HEK293 (cell line): ENCODE measurements around the gene CTNNB1.

Experiments
- CTCF ChIA-PET: fragments of 350-600 bp; formaldehyde crosslinking; extraction: SDS; loops from one replicate; lab custom pipeline; 2021; ENCODE audit warnings: antibody characterized with exemption; lab: Yijun Ruan, JAX
- POLR2A ChIA-PET: fragments of 300-600 bp; formaldehyde crosslinking; extraction: SDS; loops from one replicate; lab custom pipeline; 2020; ENCODE audit warnings: antibody characterized with exemption, inconsistent platforms; lab: Yijun Ruan, JAX
- H3K27ac ChIP-seq: fragments of 200-500 bp; sonication (Bioruptor generic); 2 replicates; pipeline ENCODE4 v1.5.1; 2014; ENCODE audit warnings: low read depth, low read length, control low read depth, inconsistent platforms; ENCODE audit errors: extremely low read depth
- H3K36me3 ChIP-seq, 2 experiments: fragments of 200-500 bp in 1 of 2; sonication (Bioruptor generic) in 1 of 2; 1 replicate in 1 of 2; 2 replicates in 1 of 2; pipeline ENCODE4 v1.5.1; 2014 to 2017; ENCODE audit warnings: inconsistent platforms in 2 of 2, low read length in 2 of 2; ENCODE audit not compliant: control insufficient read depth in 2 of 2, insufficient read depth in 1 of 2
- H3K4me1 ChIP-seq: fragments of 200-500 bp; sonication (Bioruptor generic); 2 replicates; pipeline ENCODE4 v1.5.1; 2014; ENCODE audit warnings: mild to moderate bottlenecking, low read length, inconsistent platforms; ENCODE audit not compliant: control insufficient read depth, insufficient read depth
- H3K4me3 ChIP-seq: 2 replicates; pipeline ENCODE4 v1.5.1; 2011; ENCODE audit warnings: low read depth, mild to moderate bottlenecking, control low read depth, low read length, moderate library complexity
- H3K9me3 ChIP-seq: fragments of 200-500 bp; sonication (Bioruptor generic); 2 replicates; pipeline ENCODE4 v1.5.1; 2014; ENCODE audit warnings: low read depth, low read length, inconsistent platforms; ENCODE audit not compliant: control insufficient read depth, insufficient read depth
- HOXA7 ChIP-seq: sonication (generic); formaldehyde crosslinking; IDR thresholded peaks from 2 replicates; pipeline ENCODE4 v1.8.1; 2022; ENCODE audit warnings: missing genetic modification reagents, borderline replicate concordance
- IKZF3 ChIP-seq: fragments of 450-650 bp; IDR thresholded peaks from 2 replicates; pipeline ENCODE4 v1.5.0; 2018; ENCODE audit warnings: missing biosample characterization, mild to moderate bottlenecking, missing genetic modification characterization, moderate library complexity
- KLF1 ChIP-seq: fragments of 450-650 bp; formaldehyde crosslinking; IDR thresholded peaks from 2 replicates; pipeline ENCODE4 v1.5.1; 2016; ENCODE audit warnings: missing biosample characterization, missing genetic modification characterization
- OSR2 ChIP-seq: fragments of 450-650 bp; formaldehyde crosslinking; IDR thresholded peaks from 2 replicates; pipeline ENCODE4 v1.5.1; 2016; ENCODE audit warnings: missing biosample characterization, missing genetic modification characterization
- SCRT1 ChIP-seq: fragments of 450-650 bp; formaldehyde crosslinking; IDR thresholded peaks from 2 replicates; pipeline ENCODE4 v1.5.1; 2016; ENCODE audit warnings: missing biosample characterization, missing genetic modification characterization, borderline replicate concordance
- TRIM28 ChIP-seq: IDR thresholded peaks from 2 replicates; pipeline ENCODE4 v1.6.1; 2011; ENCODE audit warnings: low read length, control low read depth, borderline replicate concordance
- WT1 ChIP-seq: fragments of 450-650 bp; formaldehyde crosslinking; IDR thresholded peaks from 2 replicates; pipeline ENCODE4 v1.5.1; 2016; ENCODE audit warnings: missing biosample characterization, missing genetic modification characterization
- ZNF138 ChIP-seq: fragments of 450-650 bp; formaldehyde crosslinking; IDR thresholded peaks from 2 replicates; pipeline ENCODE4 v1.5.1; 2016; ENCODE audit warnings: missing biosample characterization, missing genetic modification characterization, borderline replicate concordance
- ZNF157 ChIP-seq: fragments of 450-650 bp; formaldehyde crosslinking; IDR thresholded peaks from 2 replicates; pipeline ENCODE4 v1.5.1; 2016; ENCODE audit warnings: missing biosample characterization, missing genetic modification characterization
- ZNF16 ChIP-seq: fragments of 450-650 bp; formaldehyde crosslinking; IDR thresholded peaks from 2 replicates; pipeline ENCODE4 v1.5.1; 2016; ENCODE audit warnings: low read depth, missing biosample characterization, missing genetic modification characterization
- ZNF169 ChIP-seq: fragments of 450-650 bp; formaldehyde crosslinking; IDR thresholded peaks from 2 replicates; pipeline ENCODE4 v1.5.1; 2016; ENCODE audit warnings: missing biosample characterization, missing genetic modification characterization
- ZNF175 ChIP-seq: fragments of 450-650 bp; formaldehyde crosslinking; IDR thresholded peaks from 2 replicates; pipeline ENCODE4 v1.5.1; 2016; ENCODE audit warnings: missing biosample characterization, missing genetic modification characterization
- ZNF221 ChIP-seq: fragments of 450-650 bp; formaldehyde crosslinking; IDR thresholded peaks from 2 replicates; pipeline ENCODE4 v1.5.1; 2017; ENCODE audit warnings: missing biosample characterization, missing genetic modification characterization, borderline replicate concordance
- ZNF274 ChIP-seq, 2 experiments: fragments of 200-500 bp in 1 of 2; fragments of 450-650 bp in 1 of 2; sonication (Bioruptor generic) in 1 of 2; formaldehyde crosslinking in 1 of 2; IDR thresholded peaks; 2 replicates each; pipeline versions ENCODE4 v1.5.1 to v1.6.1; 2014 to 2016; ENCODE audit warnings: borderline replicate concordance in 1 of 2, inconsistent platforms in 1 of 2, low read length in 1 of 2, missing biosample characterization in 1 of 2, missing genetic modification characterization in 1 of 2
- ZNF292 ChIP-seq: fragments of 450-650 bp; formaldehyde crosslinking; IDR thresholded peaks from 2 replicates; pipeline ENCODE4 v1.5.1; 2016; ENCODE audit warnings: low read depth, missing biosample characterization, missing genetic modification characterization, borderline replicate concordance
- ZNF449 ChIP-seq: fragments of 450-650 bp; formaldehyde crosslinking; IDR thresholded peaks from 2 replicates; pipeline ENCODE4 v1.5.1; 2017; ENCODE audit warnings: missing biosample characterization, mild to moderate bottlenecking, missing genetic modification characterization, moderate library complexity
- ZNF501 ChIP-seq: fragments of 450-650 bp; formaldehyde crosslinking; IDR thresholded peaks from 2 replicates; pipeline ENCODE4 v1.5.1; 2016; ENCODE audit warnings: missing biosample characterization, missing genetic modification characterization
- ZNF514 ChIP-seq: fragments of 450-650 bp; formaldehyde crosslinking; IDR thresholded peaks from 2 replicates; pipeline ENCODE4 v1.5.1; 2016; ENCODE audit warnings: missing biosample characterization, missing genetic modification characterization
- ZNF544 ChIP-seq: fragments of 450-650 bp; formaldehyde crosslinking; IDR thresholded peaks from 2 replicates; pipeline ENCODE4 v1.5.0; 2017; ENCODE audit warnings: missing biosample characterization, missing genetic modification characterization
- ZNF571 ChIP-seq: fragments of 450-650 bp; formaldehyde crosslinking; IDR thresholded peaks from 2 replicates; pipeline ENCODE4 v1.5.0; 2017; ENCODE audit warnings: missing biosample characterization, missing genetic modification characterization
- ZNF621 ChIP-seq: fragments of 450-650 bp; formaldehyde crosslinking; IDR thresholded peaks from 2 replicates; pipeline ENCODE4 v1.5.1; 2017; ENCODE audit warnings: missing biosample characterization, missing genetic modification characterization
- ZNF830 ChIP-seq: fragments of 450-650 bp; IDR thresholded peaks from 2 replicates; pipeline ENCODE4 v1.5.0; 2018; ENCODE audit warnings: missing biosample characterization, missing genetic modification characterization, low read depth, mild to moderate bottlenecking, moderate library complexity
- TF ChIP-seq, protein P1 (sequence below): fragments of 450-650 bp; formaldehyde crosslinking; IDR thresholded peaks from 2 replicates; pipeline ENCODE4 v1.5.1; 2016; ENCODE audit warnings: missing biosample characterization, missing genetic modification characterization, borderline replicate concordance
- TF ChIP-seq, protein P2 (sequence below): fragments of 450-650 bp; formaldehyde crosslinking; conservative IDR thresholded peaks from 2 replicates; pipeline ENCODE4 v1.5.1; 2016; ENCODE audit warnings: low read depth, missing biosample characterization, missing genetic modification characterization

Gene CTNNB1

GRCh38 chr3:41210966-41211365 is 11.7 kb downstream of the CTNNB1 start:
- no peak overlapping the region for H3K27ac ChIP-seq
- no peak overlapping the region for H3K4me3 ChIP-seq
- ChIA-PET CTCF (interaction anchor here (0.6 kb wide), 1 partner anchor 529 kb away, joined by 3 read pairs; no protein-coding TSS in a partner anchor), POLR2A (interaction anchor here (1.4 kb wide), 1 partner anchor 12 kb away, joined by 8 read pairs; the partner anchor contains the start of gene CTNNB1)
- H3K36me3 ChIP-seq: peaks cover 0 to 13% of the 10 kb centered on the region in 2 experiments; a peak in 1 of 3 replicates
- H3K4me1 ChIP-seq: peaks cover 8% of the 10 kb centered on the region
- no peaks in the 10 kb centered on the region for H3K9me3 ChIP-seq
- TF ChIP-seq ZNF16 (tag by site-specific recombination) (no peak), KLF1 (no peak), ZNF138 (tag by site-specific recombination) (no peak), OSR2 (tag by site-specific recombination) (no peak), ZNF501 (tag by site-specific recombination) (no peak), ZNF571 (no peak), ZNF621 (tag by site-specific recombination) (no peak), ZNF292 (tag by site-specific recombination) (no peak), SCRT1 (no peak), ZNF544 (no peak), ZNF830 (tag by site-specific recombination) (no peak), IKZF3 (tag by site-specific recombination) (no peak), ZNF274 (IDR thresholded peaks at IDR 0.05; ENCODE audit: low read length) (no peak), ZNF274 (tag by site-specific recombination; IDR thresholded peaks at IDR 0.05; ENCODE audit: borderline replicate concordance) (no peak), ZNF449 (no peak), ZNF157 (tag by site-specific recombination) (no peak), ZNF175 (tag by site-specific recombination) (no peak)
- TF ChIP-seq, protein P1, sequence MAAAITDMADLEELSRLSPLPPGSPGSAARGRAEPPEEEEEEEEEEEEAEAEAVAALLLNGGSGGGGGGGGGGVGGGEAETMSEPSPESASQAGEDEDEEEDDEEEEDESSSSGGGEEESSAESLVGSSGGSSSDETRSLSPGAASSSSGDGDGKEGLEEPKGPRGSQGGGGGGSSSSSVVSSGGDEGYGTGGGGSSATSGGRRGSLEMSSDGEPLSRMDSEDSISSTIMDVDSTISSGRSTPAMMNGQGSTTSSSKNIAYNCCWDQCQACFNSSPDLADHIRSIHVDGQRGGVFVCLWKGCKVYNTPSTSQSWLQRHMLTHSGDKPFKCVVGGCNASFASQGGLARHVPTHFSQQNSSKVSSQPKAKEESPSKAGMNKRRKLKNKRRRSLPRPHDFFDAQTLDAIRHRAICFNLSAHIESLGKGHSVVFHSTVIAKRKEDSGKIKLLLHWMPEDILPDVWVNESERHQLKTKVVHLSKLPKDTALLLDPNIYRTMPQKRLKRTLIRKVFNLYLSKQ: no peak

DNA sequence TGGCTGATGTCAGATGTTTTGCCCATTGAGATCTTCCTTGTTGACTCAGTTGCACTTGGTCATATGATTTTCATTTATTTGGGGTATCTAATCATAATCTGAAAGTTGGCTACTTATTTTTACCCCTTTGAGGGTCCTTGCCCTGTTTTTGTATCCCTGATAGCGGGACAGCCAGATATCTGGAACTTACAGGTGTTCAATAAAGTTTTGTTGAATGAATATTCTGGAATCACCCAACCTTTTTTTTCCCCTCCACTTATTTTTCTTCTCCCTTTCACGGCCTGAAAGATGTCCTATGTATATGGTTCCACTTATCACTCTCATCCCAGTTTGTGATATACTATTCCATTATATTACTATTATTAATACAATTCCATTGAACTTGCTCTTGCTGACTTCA is 12.8 kb downstream of the CTNNB1 start:
- Histone ChIP-seq H3K36me3 (peaks cover 0 to 13% of the 10 kb centered on the region in 2 experiments; a peak in 1 of 3 replicates), H3K27ac (no peak overlapping the region), H3K9me3 (no peaks in the 10 kb centered on the region), H3K4me3 (no peak overlapping the region), H3K4me1 (peaks cover 9% of the 10 kb centered on the region)
- TF ChIP-seq ZNF221 (no peak), ZNF514 (tag by site-specific recombination) (no peak), TRIM28 (no peak), WT1 (tag by site-specific recombination) (no peak), ZNF138 (tag by site-specific recombination) (no peak), HOXA7 (no peak), ZNF169 (no peak)
- TF ChIP-seq, protein P2, sequence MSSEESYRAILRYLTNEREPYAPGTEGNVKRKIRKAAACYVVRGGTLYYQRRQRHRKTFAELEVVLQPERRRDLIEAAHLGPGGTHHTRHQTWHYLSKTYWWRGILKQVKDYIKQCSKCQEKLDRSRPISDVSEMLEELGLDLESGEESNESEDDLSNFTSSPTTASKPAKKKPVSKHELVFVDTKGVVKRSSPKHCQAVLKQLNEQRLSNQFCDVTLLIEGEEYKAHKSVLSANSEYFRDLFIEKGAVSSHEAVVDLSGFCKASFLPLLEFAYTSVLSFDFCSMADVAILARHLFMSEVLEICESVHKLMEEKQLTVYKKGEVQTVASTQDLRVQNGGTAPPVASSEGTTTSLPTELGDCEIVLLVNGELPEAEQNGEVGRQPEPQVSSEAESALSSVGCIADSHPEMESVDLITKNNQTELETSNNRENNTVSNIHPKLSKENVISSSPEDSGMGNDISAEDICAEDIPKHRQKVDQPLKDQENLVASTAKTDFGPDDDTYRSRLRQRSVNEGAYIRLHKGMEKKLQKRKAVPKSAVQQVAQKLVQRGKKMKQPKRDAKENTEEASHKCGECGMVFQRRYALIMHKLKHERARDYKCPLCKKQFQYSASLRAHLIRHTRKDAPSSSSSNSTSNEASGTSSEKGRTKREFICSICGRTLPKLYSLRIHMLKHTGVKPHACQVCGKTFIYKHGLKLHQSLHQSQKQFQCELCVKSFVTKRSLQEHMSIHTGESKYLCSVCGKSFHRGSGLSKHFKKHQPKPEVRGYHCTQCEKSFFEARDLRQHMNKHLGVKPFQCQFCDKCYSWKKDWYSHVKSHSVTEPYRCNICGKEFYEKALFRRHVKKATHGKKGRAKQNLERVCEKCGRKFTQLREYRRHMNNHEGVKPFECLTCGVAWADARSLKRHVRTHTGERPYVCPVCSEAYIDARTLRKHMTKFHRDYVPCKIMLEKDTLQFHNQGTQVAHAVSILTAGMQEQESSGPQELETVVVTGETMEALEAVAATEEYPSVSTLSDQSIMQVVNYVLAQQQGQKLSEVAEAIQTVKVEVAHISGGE: no peak
- POLR2A ChIA-PET: interaction anchor here (1.4 kb wide), 1 partner anchor 13 kb away, joined by 8 read pairs; the partner anchor contains the start of gene CTNNB1
- CTCF ChIA-PET: no interaction called here
